Measurements from ENCODE around the gene SELENOM.
"Not testable (repeated sequence)": the region's sequence is repeated elsewhere in the genome, so short reads cannot be mapped to it uniquely, and the experiment has no call there.

SELENOM gene

DNA sequence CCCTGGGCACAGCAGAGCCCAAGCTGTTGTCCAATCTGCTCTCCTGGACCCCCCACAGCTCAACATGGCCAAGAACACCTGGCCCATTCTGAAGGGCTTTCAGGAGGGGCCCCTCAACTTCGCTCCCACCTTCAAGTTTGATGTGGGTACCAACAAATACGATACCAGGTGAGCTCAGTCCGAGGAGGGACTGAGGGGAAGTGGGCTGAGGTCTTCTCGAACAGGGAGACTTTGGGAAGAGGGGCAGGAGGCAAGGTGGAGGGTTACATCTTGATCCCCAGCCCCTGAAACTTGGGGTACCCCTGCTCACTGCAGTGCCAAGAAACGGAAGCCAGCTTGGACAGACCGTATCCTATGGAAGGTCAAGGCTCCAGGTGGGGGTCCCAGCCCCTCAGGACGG, 20.8 kb upstream of the SELENOM start:
- DNase-seq, result no peak

DNA sequence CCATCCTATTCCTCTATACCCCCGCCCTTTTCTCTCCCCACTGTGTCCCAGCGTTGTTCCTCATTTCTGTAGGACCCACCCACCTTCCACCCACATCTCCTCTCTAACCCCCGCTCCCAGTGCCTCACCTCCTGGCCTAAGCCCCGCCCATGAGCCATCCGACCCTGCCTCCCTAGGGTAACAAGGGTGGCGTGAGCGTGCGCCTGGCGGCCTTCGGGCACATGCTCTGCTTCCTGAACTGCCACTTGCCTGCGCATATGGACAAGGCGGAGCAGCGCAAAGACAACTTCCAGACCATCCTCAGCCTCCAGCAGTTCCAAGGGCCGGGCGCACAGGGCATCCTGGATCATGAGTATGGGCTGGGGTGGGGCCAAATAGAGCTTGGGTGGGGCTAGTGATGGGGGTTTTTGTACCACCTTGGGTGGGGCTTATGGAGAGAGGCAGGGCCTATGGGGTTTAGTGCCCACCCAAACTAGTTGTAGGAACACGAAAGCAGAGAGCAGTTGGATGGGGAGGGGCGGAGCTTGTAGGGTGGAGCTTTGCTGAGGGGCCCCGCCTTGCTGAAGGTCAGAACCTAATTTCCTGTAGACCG, 19.9 kb upstream of the SELENOM start:
- no peak for DNase-seq

DNA sequence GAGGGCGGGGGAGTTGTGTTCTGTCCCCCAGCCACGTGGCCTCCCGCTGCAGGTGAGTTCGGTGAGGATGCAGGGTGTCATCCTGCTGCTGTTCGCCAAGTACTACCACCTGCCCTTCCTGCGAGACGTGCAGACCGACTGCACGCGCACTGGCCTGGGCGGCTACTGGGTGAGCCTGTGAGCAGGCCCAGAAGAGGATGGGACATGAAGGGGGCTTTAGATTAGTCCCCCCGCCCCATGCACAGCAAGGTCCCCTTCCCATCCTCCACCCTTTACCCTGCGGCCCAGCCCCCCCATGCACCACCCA, 19.5 kb upstream of the SELENOM start:
- no peak for DNase-seq

DNA sequence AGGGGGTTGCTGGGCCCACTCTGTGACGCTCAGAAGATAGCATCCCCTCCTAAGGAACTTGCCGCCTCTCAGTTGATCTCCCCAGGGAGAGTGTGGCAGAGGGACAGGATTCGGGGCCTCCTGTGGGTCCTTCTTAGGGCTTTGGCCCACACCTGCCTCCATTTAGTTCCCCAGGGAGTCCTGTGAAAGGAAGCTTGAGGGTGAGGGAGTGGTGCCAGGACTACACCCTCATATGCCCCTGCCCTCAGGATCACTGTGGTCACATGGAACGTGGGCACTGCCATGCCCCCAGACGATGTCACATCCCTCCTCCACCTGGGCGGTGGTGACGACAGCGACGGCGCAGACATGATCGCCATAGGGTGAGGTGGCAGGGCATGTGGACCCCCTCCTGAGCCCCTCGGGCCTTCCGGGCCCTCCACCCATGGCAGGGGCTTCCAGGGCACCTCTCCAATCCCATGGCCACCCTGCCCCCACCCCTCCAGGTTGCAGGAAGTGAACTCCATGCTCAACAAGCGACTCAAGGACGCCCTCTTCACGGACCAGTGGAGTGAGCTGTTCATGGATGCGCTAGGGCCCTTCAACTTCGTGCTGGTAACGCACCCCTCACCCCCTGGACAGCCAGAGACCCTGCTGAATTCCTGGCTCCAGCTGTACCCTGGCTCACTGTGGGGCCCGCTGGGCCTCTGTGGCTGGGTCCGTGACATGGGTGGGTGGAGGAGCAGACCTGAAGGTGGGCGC, 18.9 kb upstream of the SELENOM start:
- no peak for DNase-seq

DNA sequence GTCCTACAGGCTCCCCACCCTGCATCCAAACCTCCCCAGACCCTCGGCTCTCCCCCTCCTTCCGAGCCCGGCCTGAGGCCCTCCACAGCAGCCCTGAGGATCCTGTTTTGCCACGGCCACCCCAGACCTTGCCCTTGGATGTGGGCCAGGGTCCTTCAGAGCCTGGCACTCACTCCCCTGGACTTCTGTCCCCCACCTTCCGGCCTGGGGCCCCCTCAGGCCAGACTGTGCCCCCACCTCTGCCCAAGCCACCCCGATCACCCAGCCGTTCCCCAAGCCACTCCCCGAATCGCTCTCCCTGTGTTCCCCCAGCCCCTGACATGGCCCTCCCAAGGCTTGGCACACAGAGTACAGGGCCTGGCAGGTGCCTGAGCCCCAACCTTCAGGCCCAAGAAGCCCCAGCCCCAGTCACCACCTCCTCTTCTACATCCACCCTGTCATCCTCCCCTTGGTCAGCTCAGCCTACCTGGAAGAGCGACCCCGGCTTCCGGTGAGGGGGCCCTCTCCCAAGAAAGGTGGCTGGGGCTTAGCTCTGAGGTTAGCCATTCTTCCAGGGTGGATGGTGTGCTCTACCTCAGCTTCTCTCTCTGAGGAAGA, 18.3 kb upstream of the SELENOM start:
- no peak for DNase-seq

DNA sequence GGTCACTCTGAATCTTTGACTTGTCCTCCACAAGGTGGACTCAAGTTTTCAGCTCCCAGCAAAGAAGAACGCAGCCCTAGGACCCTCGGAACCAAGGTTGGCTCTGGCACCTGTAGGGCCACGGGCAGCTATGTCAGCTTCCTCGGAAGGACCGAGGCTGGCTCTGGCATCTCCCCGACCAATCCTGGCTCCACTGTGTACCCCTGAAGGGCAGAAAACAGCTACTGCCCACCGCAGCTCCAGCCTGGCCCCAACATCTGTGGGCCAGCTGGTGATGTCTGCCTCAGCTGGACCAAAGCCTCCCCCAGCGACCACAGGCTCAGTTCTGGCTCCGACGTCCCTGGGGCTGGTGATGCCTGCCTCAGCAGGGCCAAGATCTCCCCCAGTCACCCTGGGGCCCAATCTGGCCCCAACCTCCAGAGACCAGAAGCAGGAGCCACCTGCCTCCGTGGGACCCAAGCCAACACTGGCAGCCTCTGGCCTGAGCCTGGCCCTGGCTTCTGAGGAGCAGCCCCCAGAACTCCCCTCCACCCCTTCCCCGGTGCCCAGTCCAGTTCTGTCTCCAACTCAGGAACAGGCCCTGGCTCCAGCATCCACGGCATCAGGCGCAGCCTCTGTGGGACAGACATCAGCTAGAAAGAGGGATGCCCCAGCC, 17.6 kb upstream of the SELENOM start:
- DNase-seq, result no peak

DNA sequence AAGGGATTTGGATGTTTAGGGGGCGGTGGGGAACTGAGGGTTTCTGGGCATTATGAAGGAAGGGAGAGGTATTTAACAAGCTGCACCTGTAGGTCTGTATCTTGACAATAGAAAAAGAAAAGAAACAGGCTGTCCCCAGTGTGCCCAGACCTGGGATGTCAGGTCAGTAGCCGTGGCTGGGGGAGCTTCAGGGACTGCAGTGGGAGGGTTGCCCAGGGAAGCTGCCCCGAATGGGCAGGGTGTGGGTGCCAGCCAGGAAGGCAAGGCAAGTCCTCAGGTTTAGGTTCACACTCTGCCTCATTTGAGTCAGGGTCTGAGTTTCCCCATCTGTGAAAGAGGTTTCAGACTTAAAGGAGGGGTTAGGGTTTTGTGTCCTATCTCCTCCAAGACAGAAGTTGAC, 16.9 kb upstream of the SELENOM start:
- DNase-seq, result no peak

DNA sequence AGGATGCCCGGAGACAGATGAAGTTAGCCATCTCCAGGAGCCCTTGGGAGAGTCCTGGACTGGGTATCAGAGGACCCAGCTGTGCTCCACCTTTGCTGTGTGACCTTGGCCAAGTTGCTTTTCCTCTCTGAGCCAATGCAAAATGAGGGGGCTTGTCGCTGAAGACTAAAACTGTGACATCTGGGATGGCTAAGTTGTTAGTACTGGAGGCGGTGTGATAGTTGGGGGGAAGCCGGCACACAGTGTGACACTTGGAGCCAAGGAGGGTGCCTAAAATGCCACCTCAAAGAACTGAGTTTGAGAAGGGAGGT, 15.9 kb upstream of the SELENOM start:
- DNase-seq, result no peak

DNA sequence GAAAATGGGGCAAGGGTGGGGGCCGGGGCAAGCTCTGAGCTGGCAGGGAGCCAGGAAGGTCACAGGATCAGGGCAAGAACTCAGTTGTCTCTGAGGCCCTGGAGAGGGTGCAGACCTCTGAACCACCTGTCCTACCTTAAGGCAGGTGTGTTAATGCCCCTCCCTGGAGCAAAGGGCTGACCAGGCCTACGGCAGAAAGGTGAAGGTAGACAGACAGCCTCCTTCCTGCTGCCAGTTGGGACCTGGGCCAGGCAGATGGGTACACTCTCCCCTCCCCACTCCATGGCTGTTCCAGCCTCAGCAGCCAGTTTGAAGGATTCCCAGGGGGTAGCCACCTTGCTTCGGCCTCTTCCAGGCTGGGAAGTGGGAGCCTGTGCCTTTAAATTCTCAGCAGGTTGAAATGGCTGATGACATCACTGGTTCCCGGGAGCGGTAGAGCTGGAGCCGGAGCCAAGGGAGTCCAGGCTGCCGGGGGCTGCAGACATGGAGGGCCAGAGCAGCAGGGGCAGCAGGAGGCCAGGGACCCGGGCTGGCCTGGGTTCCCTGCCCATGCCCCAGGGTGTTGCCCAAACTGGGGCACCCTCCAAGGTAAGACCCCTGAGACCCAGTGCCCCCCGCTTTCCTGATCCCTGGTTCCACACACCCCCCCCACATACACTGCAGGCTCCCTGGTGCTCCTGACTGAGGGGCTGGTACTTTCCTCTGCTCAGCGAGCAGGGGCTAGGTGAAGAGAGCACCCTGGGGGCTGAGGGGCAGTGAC, 15.3 kb upstream of the SELENOM start, which contains the start of gene INPP5J:
Gene INPP5J, plus strand, starts transcription at position 435 of the 760 bp plus-strand sequence. Its CDS starts 49 bp downstream, at position 484.
- DNase-seq, result no peak

DNA sequence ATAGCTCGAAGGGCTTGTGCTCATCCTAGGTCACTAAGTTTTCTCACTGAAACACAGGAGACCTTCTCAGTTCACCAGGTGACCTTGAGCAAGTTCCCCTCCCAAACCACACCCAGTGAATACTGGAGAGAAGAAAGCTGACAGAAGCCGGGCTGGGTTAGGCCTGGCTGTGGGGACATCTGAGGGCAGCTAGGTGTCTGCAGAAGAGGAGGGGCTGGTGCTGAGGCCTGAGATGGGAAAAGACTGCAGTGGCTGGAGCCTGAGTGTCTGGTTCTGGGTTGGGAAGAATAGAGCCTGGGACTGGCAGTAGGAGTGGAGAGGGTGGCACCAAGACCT, 14.8 kb upstream of the SELENOM start:
- no peak for DNase-seq

DNA sequence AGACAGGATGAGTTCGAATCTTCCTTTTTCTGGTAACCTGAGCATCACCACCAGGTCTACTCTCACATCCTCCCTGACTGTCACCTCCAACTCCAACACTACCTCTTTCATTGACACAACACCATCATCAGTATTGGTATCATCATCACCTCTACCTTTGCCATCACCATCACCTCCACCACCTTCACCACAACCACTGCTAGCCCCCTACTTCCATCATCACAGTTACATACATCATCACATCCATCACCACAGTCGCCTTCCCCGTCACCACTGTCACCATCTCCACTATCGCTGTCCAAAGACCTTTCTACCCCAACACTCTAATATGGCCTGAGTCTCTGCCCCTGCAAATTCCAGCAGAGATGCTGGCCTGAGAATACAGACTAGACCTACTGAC, 14.0 kb upstream of the SELENOM start:
- no peak for DNase-seq

DNA sequence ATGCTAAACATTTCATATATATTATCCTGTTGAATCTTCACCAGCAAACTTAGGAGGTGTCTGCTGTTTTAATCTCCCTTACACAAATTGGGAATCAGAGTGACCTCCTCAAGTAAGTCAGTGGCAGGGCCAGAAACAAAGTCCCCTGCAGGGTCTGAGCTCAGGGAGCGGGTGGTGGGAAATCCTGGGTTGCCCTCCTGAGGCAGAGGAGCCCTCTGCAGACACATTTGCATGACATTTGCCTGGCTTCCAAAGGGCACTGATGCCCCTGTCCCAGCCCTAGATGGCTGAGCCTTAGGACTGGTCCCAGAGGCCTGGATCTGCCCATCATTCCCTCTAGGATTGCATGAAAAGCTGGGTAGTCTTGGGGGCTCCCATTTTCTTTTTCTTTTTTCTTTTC, 13.3 kb upstream of the SELENOM start:
- DNase-seq, result no peak

DNA sequence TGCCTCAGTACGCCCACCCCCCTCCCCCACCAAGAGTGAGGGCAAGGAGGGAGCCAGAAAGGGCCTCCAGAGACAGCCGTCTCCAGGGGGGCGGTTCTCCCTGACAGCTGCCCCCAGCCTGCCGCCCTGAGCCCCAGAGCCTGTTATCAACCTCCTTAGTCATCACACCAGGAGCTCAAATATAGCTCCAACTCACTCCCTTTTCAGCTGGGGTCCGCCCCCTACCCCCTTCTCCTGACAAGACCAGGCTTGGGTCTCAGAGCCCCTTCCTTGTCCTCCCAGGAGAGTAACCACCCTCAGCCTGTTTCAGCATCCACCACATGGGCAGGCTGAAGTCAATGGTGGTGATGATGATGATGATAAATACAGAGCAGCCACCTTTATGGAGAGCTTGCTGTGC, 12.9 kb upstream of the SELENOM start:
- no peak for DNase-seq

DNA sequence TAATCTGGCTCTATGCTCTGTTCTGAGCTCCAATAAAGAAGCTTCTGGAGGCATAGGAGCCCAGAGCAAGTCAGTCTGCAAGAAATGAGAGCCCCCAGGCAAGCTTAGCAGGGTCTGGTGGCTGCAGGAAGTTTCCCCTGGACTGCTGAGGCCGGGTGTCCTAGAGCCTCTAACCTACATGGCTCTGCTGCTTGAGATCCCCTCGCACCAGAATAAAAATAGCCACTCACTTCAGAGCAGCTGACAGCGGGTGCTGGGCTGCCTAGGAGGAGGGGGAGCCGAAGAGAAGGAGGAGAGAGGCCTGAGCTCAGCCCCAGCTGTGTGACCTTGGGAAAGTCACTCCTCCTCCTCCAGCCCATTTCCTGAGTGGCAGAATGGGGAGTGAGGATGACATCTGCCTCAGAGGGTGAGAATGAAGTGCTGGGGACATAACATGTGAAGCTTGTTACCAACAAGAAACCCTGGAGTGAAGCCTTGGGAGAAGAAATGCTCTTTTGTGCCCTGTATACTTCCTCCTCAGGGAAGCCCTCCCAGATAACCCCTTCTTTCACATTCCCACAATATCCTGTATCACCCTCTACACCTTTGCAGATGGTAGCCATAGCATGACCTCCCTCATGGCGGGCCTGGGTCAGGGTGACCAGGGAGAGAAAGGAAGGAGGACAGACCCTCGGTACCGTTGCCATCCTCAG, 11.8 kb upstream of the SELENOM start:
- no peak for DNase-seq

DNA sequence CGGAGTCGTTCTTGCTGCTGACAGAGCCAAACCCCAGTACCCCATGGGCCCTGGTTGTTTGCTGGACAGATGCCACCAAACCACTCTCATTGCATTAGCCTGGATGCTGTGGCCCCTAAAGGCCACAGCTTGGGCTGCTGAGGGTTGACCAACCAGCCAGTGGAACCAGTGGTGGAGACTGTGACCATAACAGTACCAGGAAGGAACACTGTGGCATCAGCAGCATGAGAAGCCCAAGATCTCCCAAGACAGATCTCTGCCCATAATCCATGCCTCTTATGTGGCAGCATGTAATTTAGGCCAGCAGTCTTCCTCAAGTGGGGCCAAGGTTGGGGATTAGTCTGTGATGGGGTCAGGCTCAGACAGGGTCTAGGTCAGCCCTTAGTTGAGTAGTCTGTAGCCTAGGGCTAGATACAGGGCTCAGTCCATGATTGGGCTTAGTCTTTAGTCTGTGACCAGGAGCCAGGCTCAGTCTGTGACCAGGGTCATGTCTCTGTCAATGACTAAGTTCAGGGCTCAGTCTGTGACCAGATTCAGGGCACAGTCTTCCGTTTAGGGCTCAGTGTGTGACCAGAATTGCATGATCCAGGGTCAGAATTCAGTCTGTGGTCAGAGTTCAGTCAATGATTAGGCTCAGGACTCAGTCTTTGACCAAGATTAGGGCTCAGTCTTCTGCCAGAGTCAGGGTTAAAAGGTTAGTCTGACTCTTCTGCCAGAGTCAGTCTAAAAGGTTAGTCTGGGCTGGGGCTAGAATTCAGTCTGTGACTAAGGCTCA, 10.9 kb upstream of the SELENOM start:
- no peak for DNase-seq

DNA sequence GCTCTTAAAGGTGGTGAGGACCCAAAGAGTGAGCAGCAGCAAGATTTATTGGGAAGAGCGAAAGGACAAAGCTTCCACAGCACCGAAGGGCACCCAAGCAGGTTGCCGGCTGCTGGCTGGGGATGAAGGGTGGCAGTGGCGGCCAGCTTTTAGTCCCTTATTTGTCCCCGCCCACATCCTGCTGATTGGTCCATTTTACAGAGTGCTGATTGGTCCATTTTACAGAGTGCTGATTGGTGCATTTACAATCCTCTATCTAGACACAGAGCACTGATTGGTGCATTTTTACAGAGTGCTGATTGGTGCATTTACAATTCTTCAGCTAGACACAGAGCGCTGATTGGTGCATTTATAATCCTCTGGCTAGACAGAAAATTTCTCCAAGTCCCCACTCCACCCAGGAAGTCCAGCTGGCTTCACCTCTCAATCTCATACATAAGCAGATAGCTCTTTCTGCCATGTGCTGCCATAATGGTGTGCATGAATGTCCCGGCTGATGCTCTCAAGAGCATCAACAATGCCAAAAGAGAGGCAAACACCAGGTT, 5.3 kb upstream of the SELENOM start:
- DNase-seq, result not testable (repeated sequence)

DNA sequence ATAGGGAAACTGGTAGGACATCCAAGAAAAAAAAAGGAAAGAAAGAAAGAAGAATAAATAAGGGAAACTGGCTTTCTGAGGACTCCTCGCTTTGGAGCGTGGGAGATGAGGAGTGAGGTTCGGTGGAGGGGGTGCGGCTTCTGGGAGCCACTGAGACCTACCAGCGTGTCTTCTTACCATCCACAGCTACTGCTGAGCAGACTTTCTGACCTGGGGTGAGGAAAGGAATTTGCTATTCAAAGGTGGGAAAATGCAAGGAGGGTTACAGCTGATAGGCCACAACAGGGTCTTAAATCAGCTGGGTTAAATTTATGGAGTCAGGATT, 488 bp upstream of the SELENOM start:
- no peak for DNase-seq

DNA sequence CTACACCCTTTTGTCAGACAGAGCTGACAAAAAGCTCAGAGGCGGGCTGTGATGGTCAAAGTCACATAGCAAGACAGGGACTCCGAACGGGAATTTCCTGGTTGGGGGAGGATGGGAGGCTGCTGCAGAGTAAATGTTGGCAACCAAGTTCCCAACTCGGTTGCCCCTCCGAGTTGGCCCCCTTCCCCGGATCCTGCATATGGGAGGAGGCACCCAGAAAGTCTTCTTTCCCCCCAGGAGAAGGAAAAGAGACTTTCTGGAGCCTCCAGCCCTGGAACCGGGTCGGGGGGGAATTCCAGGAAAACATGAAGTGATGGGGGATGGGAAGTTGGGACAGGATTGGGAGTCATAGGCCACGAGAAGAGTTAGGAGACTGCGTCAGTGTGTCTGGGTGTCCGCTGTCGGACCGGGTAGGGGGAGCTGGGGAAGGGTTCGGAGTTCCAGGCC, 614 bp downstream of the SELENOM start:
- DNase-seq, result no peak

DNA sequence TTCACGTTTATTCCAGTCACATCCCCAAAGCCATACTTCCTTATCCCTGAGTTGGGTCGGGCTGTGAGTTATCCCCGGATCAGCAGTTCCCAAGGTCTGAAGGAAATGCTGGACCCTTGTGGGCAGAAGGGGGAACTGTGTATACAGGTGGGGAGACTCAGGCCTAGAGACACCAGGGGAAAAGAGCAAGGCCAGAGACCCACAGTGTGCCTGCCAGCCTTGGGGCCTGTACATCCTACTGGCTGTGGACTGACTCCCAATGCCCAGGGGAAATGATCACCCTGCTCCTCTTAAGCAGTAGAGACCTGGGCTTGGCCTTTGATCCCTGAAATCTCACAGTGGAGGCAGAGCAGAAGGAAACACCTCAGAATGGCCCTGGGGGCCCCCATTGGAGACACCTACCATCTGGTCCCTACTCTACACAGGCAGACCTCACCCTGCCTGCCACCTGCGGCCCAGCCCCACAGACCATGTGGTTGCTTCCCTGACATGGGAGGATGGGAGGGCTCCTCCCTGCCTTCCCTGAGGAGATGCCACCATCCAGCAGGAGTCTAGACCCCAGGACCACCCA, 1.3 kb downstream of the SELENOM start:
- no peak for DNase-seq

DNA sequence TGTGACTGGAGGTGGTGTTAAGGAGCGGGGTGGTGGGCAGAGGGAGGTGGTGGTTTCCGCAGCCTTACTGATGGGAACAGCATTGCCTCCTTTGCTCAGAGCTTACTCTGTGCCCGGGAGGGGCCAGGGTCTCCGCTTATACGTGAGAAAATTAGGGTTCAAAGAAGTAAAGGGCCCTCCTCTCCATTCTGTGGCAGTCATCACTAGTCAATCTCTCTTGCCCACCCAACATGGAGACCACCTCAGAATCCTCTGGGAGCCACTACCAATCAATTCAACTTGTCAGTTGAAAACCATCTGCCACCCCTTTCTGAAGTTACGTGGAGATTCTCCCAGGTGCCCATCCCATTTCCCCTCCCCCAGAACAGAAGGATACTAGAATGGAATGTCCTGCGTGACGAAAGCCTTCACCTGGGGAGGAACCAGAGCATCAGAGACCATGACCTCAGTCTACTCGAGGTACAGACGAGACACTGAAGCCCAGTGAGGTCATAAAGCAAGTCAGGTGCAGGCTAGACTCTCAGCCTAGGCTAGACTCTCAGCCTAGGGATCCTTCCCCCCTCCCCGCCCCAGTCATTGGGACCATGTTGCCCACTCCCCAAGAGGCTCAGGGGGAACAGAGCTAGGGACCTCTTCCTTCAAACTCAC, 2.0 kb downstream of the SELENOM start:
- DNase-seq, result no peak

DNA sequence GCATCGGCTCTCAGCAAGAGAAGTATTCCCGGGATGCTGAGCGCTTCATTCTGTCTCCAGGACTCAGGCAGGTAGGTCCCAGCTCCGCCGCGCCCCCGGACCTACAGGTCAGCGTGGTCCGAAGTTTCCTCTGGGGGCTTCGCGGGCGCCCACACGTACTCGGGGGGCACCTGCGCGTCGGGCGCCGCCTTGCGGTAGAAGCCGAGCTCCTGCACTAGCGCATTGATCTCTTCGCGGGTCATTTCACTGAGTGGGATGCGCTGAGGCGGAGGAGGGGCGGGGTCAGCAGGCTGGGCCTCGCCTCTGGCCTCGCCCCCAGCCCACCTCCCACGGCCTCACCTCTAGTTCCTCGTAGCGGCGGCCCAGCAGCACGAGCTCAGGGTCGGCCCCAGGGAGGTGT, 2.5 kb downstream of the SELENOM start:
- DNase-seq, result no peak
